Stomach (tissue), 9 donors: Measurements from ENCODE around the gene CEP152. TPM values are rescaled to one million over a fixed set of nuclear protein-coding genes. Genes with fewer than 3 reads are reported as not detected.
A peak's percentile ranks its signal among the peaks of the same experiment; 100 is the strongest.

Source experiments
- DNase-seq, 2 donors: peaks; one replicate each; pipeline versions ENCODE4 v3.0.0 to v3.0.0-alpha.2; 2013 to 2019
- H3K27ac ChIP-seq, 5 donors: fragments of 200-600 bp in 4 of 5; sonication (generic) in 4 of 5; one replicate each; pipeline ENCODE4 v1.5.1; 2013 to 2019; ENCODE audit warnings: mild to moderate bottlenecking in 1 of 5, moderate library complexity in 1 of 5
- H3K27me3 ChIP-seq, 3 donors: fragments of 200-600 bp; sonication (generic); one replicate each; pipeline ENCODE4 v1.5.1; 2017 to 2019; ENCODE audit warnings: mixed run types in 1 of 3
- H3K36me3 ChIP-seq, 4 donors: fragments of 200-600 bp; sonication (generic); 1 replicate in 3 of 4; 2 replicates in 1 of 4; pipeline ENCODE4 v1.5.1; 2016 to 2019
- H3K4me1 ChIP-seq, 4 donors: fragments of 200-600 bp; sonication (generic); one replicate each; pipeline ENCODE4 v1.5.1; 2016 to 2019
- H3K4me3 ChIP-seq, 4 donors: fragments of 200-600 bp; sonication (generic) in 3 of 4; one replicate each; pipeline ENCODE4 v1.5.1; 2016 to 2019; ENCODE audit warnings: mild to moderate bottlenecking in 1 of 4
- H3K9me3 ChIP-seq, 4 donors: fragments of 200-600 bp; sonication (generic); one replicate each; pipeline ENCODE4 v1.5.1; 2016 to 2019
- CTCF ChIP-seq, 7 experiments: fragments of 450-650 bp in 4 of 7; fragments of 200-600 bp in 3 of 7; sonication (generic) in 3 of 7; IDR thresholded peaks; one replicate each; pipeline ENCODE4 v1.5.1; 2016 to 2019; ENCODE audit warnings: antibody characterized with exemption in 7 of 7, control low read depth in 2 of 7, mild to moderate bottlenecking in 1 of 7
- EP300 ChIP-seq: sonication (generic); formaldehyde crosslinking; IDR thresholded peaks from one replicate; pipeline ENCODE4 v1.6.1; 2017; ENCODE audit warnings: antibody characterized with exemption
- POLR2A ChIP-seq, 4 donors: fragments of 450-650 bp; IDR thresholded peaks; one replicate each; pipeline ENCODE4 v1.6.1; 2016; ENCODE audit warnings: antibody characterized with exemption in 4 of 4, control low read depth in 2 of 4, mild to moderate bottlenecking in 1 of 4, moderate library complexity in 1 of 4
- POLR2AphosphoS5 ChIP-seq, 3 donors: sonication (generic); formaldehyde crosslinking; IDR thresholded peaks; one replicate each; pipeline ENCODE4 v1.6.1; 2016; ENCODE audit warnings: antibody characterized with exemption in 3 of 3
- WGBS, 5 donors: extraction: QIAGEN DNeasy Blood & Tissue Kit in 3 of 5; methylation state at CpG; one replicate each; pipeline versions ENCODE4 v1.1.5 to v1.1.7; 2013 to 2018; 5-methylcytosine and 5-hydroxymethylcytosine counted together
- intact Hi-C: fragments of 100-400 bp; cut with DNase I; formaldehyde crosslinking; loops from one replicate; pipeline ENCODE4 v1.15.1; 2023; ENCODE audit warnings: low total_unique reads
- polyA plus RNA-seq, 3 donors: library from polyadenylated mRNA; stranded (reverse); fragments of 200-250 nt; gene quantifications; one replicate each; pipeline ENCODE4 v1.2.3, GENCODE V29; 2013
- total RNA-seq, 5 donors: library from RNA; depleted of rRNA; stranded (reverse); fragments of >200 nt; gene quantifications; one replicate each; pipeline versions ENCODE4 v1.1.0 to v1.2.3, GENCODE V29; 2014 to 2016
- donor health status: healthy with polysubstance abuse.
- donor health status: Bipolar disorder and iron deficiency.
- donor health status: healthy.

CEP152 gene
- total and polyA plus RNA-seq, 8 donors, result 0.61 to 36.2 (median 10.0) TPM

DNA sequence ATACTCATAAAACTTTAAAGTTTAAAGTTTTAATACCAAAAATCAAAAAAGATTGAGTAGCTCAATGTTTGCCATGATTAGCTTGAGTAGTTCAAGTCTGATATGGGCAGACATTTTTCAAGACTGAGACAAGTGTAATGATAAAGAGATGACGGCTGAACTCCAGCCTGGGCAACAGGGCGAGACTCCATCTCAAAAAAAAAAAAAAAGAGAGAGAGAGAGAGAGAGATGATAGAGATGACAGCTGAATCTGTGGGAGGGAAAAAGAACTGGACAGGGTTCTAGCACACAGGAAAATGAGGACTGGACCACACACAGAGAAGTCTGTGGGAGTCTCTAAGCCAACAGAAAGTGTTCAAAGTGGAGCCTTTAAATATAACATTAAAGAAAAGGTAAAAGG is 25.2 kb downstream of the CEP152 start:
- TF ChIP-seq CTCF (IDR thresholded peaks at IDR 0.05) (no peak), POLR2A (IDR thresholded peaks at IDR 0.05) (no peak), POLR2AphosphoS5 (IDR thresholded peaks at IDR 0.05) (no peak), EP300 (no peak)
- intact Hi-C loops, result no loop called here
- Histone ChIP-seq H3K27ac (no peak overlapping the region), H3K9me3 (no peaks in the 10 kb centered on the region), H3K4me1 (no peaks in the 10 kb centered on the region), H3K4me3 (no peak overlapping the region), H3K36me3 (peaks cover 3 to 55% (median 34%) of the 10 kb centered on the region in 4 donors), H3K27me3 (no peaks in the 10 kb centered on the region)
- no peak for DNase-seq
- WGBS, 5 donors, result 75 to 92% (median 82%) methylated on average over 2 of the region's 2 CpGs

DNA sequence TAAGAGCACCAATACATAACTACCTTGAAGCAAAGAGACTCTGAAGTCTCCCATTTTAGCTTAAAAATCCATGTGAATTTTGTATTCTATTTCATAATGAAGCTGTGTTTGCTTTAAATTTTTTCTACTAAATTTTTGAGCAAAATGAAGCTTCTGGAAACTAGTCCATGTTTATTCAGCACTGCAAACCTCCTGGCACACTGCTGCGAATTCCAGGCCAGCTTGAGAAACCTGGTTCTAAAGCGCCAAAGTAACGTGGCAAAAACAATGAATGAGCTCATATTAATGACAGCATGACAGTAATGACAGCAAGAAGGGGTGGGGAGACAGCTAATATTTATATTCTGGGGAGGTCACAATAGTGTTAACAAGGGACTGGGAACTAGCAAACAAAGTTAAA is 25.7 kb downstream of the CEP152 start:
- no peak overlapping the region for H3K27ac ChIP-seq
- no peak overlapping the region for H3K4me3 ChIP-seq
- 38 to 61% (median 56%) methylated on average over 3 of the region's 3 CpGs for WGBS, 5 donors
- intact Hi-C loops, result no loop called here
- H3K9me3 ChIP-seq, result no peaks in the 10 kb centered on the region
- peak in 1 of 2 donors; percentile 25 for DNase-seq
- H3K36me3 ChIP-seq, result peaks cover 3 to 55% (median 36%) of the 10 kb centered on the region in 4 donors
- H3K27me3 ChIP-seq, result no peaks in the 10 kb centered on the region
- no peaks in the 10 kb centered on the region for H3K4me1 ChIP-seq
- TF ChIP-seq POLR2AphosphoS5 (IDR thresholded peaks at IDR 0.05) (no peak), POLR2A (IDR thresholded peaks at IDR 0.05) (no peak), CTCF (IDR thresholded peaks at IDR 0.05) (no peak), EP300 (no peak)

DNA sequence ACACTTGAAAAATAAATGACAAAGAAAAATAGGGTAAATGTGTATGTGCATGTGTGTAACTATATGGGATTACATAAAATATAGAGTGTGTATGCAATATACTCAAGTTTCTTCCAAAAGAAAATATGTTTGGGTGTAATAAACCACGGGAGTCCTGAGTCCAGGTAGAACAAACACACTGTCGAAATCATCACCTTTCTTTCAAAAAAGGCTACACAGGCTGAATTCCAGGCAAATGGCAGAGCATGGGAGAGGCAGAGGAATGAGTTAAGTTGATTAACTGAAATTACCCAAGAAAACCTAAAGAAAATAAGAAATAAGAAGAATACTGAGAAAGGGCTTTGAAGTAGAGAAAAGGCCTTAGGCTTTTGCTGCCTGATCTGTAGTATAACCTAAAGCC is 26.1 kb downstream of the CEP152 start:
- Histone ChIP-seq H3K36me3 (peaks cover 3 to 56% (median 35%) of the 10 kb centered on the region in 4 donors), H3K27me3 (no peaks in the 10 kb centered on the region), H3K4me1 (no peaks in the 10 kb centered on the region), H3K9me3 (no peaks in the 10 kb centered on the region), H3K4me3 (no peak overlapping the region), H3K27ac (no peak overlapping the region)
- TF ChIP-seq CTCF (IDR thresholded peaks at IDR 0.05), result no peak
- TF ChIP-seq POLR2A (IDR thresholded peaks at IDR 0.05), result no peak
- no peak for TF ChIP-seq POLR2AphosphoS5 (IDR thresholded peaks at IDR 0.05)
- TF ChIP-seq EP300, result no peak
- WGBS, 5 donors, result 80 to 88% (median 83%) methylated on average over 2 of the region's 2 CpGs
- no peak for DNase-seq
- intact Hi-C loops, result no loop called here

DNA sequence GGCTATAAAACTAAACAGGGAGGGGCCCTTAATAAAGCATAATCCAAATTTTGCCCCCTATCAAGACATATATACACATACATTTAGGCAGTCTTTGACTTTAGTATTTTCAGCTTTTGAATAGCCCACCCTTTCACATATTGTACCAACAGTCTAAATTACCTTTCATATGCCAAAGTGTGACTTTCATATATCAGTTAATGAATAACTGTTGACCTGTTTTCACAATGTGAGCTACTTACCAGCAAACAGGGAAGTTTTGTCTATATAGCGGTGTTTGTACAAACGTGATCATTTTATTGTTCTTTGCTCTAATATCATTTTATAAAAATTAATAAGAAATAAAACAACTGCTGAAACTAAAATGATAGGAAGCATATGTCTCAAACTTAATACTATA is 28.0 kb downstream of the CEP152 start:
- no peak for TF ChIP-seq POLR2A (IDR thresholded peaks at IDR 0.05)
- no peak for TF ChIP-seq POLR2AphosphoS5 (IDR thresholded peaks at IDR 0.05)
- TF ChIP-seq EP300, result no peak
- TF ChIP-seq CTCF (IDR thresholded peaks at IDR 0.05), result no peak
- H3K27me3 ChIP-seq, result no peaks in the 10 kb centered on the region
- no peak overlapping the region for H3K27ac ChIP-seq
- WGBS, 5 donors, result 56 to 87% (median 77%) methylated on average over 2 of the region's 2 CpGs
- no peaks in the 10 kb centered on the region for H3K4me1 ChIP-seq
- H3K9me3 ChIP-seq, result no peaks in the 10 kb centered on the region
- no peak for DNase-seq
- no peak overlapping the region for H3K4me3 ChIP-seq
- intact Hi-C loops, result no loop called here
- H3K36me3 ChIP-seq, result peaks cover 3 to 40% (median 27%) of the 10 kb centered on the region in 4 donors
